ENCODE measurements around the gene PDIA4. TPM values are rescaled to one million over a fixed set of nuclear protein-coding genes. Genes with fewer than 3 reads are reported as not detected.

The PDIA4 gene
- total and polyA plus RNA-seq, 12 donors = 10.2 to 64.5 (median 24.6) TPM

DNA sequence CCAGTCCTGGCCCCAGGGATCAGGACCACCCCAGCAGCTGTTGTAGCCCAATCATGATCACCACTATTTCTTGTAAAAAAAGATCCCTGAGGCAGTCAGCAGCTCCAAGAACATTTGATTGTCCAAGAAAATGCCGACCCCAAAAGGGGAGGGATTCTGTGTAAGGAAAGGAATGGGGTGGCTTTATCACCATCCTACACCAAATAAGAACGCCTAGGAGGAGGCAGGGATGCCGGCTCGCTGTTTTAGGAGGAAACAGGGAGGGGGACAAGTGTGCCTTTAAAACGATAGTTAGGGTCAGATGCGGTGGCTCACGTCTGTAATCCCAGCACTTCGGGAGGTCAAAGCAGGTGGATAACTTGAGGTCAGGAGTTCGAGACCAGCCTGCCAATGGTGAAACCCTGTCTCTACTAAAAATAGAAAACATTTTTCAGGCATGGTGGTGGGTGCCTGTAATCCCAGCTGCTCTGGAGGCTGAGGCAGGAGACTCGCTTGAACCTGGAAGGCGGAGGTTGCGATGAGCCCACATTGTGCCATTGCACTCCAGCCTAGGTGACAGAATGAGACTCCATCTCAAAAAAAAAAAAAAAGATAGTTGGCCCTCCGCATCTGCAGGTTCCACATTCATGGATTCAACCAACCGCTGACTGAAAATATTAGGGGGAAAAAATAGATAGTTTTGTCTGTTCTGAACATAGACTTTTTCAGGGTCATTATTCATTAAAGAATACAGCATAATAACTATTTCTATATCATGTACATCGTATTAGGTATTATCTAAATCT lies 63.6 kb downstream of the PDIA4 start:
- DNase-seq (no peak), ATAC-seq (no peak)
- Histone ChIP-seq H3K4me1 (peaks cover 0 to 21% (median 13%) of the 10 kb centered on the region in 9 donors), H3K27ac (peak overlapping the region in 5 of 10 donors; percentile 77 to 87 (median 82)), H3K4me3 (peak overlapping the region in 8 of 10 donors; percentile 45 to 72 (median 63)), H3K27me3 (no peaks in the 10 kb centered on the region), H3K9me3 (no peaks in the 10 kb centered on the region), H3K36me3 (no peaks in the 10 kb centered on the region)
- intact Hi-C loops (cut with DNase I) = loop anchor here in 8 of 10 donors (5.0 to 10.0 kb wide), 12 partner anchors 60 to 710 kb away; partner anchors contain the start of genes EZH2 (in 3 of the 8), CUL1 (in 2 of the 8) and PDIA4 (in 1 of the 8)
- TF ChIP-seq, protein P1, sequence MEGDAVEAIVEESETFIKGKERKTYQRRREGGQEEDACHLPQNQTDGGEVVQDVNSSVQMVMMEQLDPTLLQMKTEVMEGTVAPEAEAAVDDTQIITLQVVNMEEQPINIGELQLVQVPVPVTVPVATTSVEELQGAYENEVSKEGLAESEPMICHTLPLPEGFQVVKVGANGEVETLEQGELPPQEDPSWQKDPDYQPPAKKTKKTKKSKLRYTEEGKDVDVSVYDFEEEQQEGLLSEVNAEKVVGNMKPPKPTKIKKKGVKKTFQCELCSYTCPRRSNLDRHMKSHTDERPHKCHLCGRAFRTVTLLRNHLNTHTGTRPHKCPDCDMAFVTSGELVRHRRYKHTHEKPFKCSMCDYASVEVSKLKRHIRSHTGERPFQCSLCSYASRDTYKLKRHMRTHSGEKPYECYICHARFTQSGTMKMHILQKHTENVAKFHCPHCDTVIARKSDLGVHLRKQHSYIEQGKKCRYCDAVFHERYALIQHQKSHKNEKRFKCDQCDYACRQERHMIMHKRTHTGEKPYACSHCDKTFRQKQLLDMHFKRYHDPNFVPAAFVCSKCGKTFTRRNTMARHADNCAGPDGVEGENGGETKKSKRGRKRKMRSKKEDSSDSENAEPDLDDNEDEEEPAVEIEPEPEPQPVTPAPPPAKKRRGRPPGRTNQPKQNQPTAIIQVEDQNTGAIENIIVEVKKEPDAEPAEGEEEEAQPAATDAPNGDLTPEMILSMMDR (IDR thresholded peaks at IDR 0.05) = no peak
- WGBS, 2 donors = 47 to 51% methylated on average over 15 of the region's 15 CpGs

DNA sequence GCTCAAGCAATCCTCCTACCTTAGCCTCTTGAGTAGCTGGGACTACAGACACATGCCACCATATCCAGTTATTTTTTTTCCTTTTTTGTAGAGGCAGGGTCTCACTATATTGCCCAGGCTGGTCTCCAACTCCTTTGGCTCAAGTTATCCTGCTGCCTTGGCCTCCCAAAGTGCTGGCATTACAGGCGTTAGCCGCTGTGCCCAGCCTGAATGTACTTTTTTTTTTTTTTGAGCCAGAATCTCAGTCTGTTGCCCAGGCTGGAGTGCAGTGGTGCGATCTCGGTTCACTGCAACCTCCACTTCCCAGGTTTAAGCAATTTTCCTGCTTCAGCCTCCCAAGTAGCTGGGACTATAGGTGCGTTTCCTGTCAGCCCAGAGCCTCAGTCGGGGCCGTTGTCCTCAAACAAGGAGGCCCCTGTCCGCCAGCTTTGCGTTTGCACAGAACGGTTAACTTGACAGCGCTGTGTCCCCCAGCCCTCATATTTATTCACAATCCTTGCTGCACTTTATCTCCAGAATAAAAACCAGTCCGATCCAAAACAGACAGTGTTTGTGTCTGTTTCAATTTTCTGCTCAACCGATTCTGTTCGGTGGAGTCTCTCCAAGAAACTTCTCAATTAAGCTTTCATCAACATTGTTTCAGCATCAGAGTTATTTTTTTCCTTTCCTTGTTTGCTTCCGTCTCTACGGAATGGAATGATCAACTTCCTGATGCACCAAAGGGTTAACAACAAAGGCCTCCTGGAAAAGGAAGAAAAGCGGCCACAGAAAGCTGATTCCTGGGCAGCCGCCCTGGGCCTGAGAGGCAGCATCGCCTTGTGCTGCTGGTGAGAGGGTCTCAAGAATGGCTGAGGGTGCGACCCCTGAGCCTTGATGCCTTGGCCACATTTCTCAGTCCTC lies 64.5 kb downstream of the PDIA4 start:
- TF ChIP-seq, protein P1 (IDR thresholded peaks at IDR 0.05) = no peak
- Histone ChIP-seq H3K4me1 (peaks cover 0 to 21% (median 13%) of the 10 kb centered on the region in 9 donors), H3K9me3 (no peaks in the 10 kb centered on the region), H3K36me3 (no peaks in the 10 kb centered on the region), H3K27me3 (no peaks in the 10 kb centered on the region), H3K27ac (peak overlapping the region in 8 of 10 donors; percentile 14 to 87 (median 78)), H3K4me3 (peak overlapping the region in 9 of 10 donors; percentile 12 to 72 (median 60))
- intact Hi-C loops (cut with DNase I) = loop anchor here in 9 of 10 donors (1.0 to 10.0 kb wide), 19 partner anchors 23 to 709 kb away; partner anchors contain the start of genes EZH2 (in 4 of the 9), CUL1 (in 2 of the 9) and PDIA4 (in 1 of the 9)
- DNase-seq = no peak
- peak in 5 of 8 donors; percentile 2 to 40 (median 17) for ATAC-seq
- 23 to 29% methylated on average over 20 of the region's 20 CpGs for WGBS, 2 donors

DNA sequence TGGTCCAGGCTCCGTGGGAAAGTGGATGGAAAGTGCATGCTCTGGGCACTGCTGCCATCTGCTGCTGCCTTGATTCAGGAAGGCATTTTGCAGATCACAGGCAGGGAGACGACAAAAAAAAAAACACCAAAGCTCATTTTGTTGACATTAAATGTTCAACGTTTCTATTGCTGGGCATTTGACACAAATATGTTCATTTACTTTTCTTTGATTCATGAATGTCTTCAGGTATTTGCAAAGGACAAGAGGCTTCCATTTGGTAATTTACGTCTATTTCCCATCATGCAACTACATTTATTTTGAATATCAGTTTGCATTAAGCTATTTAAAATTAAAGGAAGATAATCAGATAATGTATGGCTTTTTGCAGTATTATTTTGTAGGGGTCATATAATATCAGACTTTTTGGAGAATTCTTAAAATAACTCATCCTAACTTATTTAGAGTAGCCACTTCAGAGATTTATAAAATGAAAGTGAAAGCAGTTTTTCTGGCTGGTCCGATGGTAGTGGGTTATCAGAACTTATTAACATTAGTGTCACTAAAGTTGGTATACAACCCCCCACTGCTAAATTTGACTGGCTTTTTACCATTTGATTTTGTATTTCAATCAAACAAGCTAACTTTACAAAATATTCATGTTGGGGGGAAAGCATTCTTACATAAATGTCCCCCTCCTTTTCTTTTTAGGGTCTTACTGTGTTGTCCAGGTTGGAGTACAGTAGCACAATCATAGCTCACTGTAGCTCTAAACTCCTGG lies 65.3 kb downstream of the PDIA4 start:
- 0% methylated on average over 5 of the region's 5 CpGs for WGBS, 2 donors
- DNase-seq = peak; percentile 54 to 70

More for the DNA sequence above, 65.3 kb downstream of the PDIA4 start:
- no peaks in the 10 kb centered on the region for H3K9me3 ChIP-seq
- peak overlapping the region; percentile 36 to 72 (median 60) for H3K4me3 ChIP-seq
- peaks cover 0 to 21% (median 13%) of the 10 kb centered on the region in 9 donors for H3K4me1 ChIP-seq
- intact Hi-C loops (cut with DNase I) = loop anchor here in 9 of 10 donors (1.0 to 10.0 kb wide), 20 partner anchors 22 to 708 kb away; partner anchors contain the start of genes EZH2 (in 4 of the 9), CUL1 (in 2 of the 9) and PDIA4 (in 1 of the 9)
- H3K27me3 ChIP-seq = no peaks in the 10 kb centered on the region
- ATAC-seq = peak; percentile 75 to 86 (median 82)
- H3K36me3 ChIP-seq = no peaks in the 10 kb centered on the region
- TF ChIP-seq, protein P1 (IDR thresholded peaks at IDR 0.05) = peak; percentile 57 to 94 (median 76)
- peak overlapping the region in 9 of 10 donors; percentile 29 to 87 (median 77) for H3K27ac ChIP-seq

Data from heart right ventricle (tissue), 16 donors.